K562 (cell line): ENCODE data around the gene JUN. TPM values are rescaled to one million over a fixed set of nuclear protein-coding genes. Genes with fewer than 3 reads are reported as not detected.

ENCODE experiments used
- BMI1 ChIP-seq: fragments of 150-350 bp; IDR thresholded peaks from 2 replicates; pipeline ENCODE4 v1.6.1; 2014; ENCODE audit warnings: low read length
- BRF1 ChIP-seq: IDR thresholded peaks from 3 replicates; pipeline ENCODE4 v1.6.1; 2011; ENCODE audit warnings: borderline replicate concordance, mild to moderate bottlenecking; ENCODE audit not compliant: insufficient read length; ENCODE audit errors: extremely low read depth
- CAMTA2 ChIP-seq: fragments of 250-450 bp; sonication (Bioruptor Pico); conservative IDR thresholded peaks from 2 replicates; pipeline ENCODE4 v1.5.1; 2022
- CXXC5 ChIP-seq: fragments of 250-450 bp; sonication (Bioruptor Pico); IDR thresholded peaks from 2 replicates; pipeline ENCODE4 v1.8.0; 2022; ENCODE audit warnings: inconsistent platforms, mild to moderate bottlenecking, moderate library complexity
- DDX20 ChIP-seq: fragments of 450-650 bp; IDR thresholded peaks from 2 replicates; pipeline ENCODE4 v1.6.1; 2016; ENCODE audit warnings: missing genetic modification characterization, low read depth, mild to moderate bottlenecking, missing compliant biosample characterization, moderate library complexity
- FOXA3 ChIP-seq, 2 experiments: fragments of 450-650 bp in 1 of 2; sonication (generic) in 1 of 2; formaldehyde crosslinking; IDR thresholded peaks in 1 of 2; conservative IDR thresholded peaks in 1 of 2; 2 replicates each; pipeline versions ENCODE4 v1.4.0 to v1.8.0; 2020 to 2022; ENCODE audit warnings: mild to moderate bottlenecking in 2 of 2, missing genetic modification reagents in 1 of 2
- LARP7 ChIP-seq: fragments of 450-650 bp; IDR thresholded peaks from 2 replicates; pipeline ENCODE4 v1.6.1; 2016
- NFRKB ChIP-seq: fragments of 450-650 bp; IDR thresholded peaks from 2 replicates; pipeline ENCODE4 v1.6.1; 2016; ENCODE audit warnings: low read depth
- POLR2B ChIP-seq: fragments of 450-650 bp; IDR thresholded peaks from 2 replicates; pipeline ENCODE4 v1.6.1; 2018; ENCODE audit warnings: low read depth; ENCODE audit not compliant: partially characterized antibody
- RAD51 ChIP-seq: fragments of 450-650 bp; IDR thresholded peaks from 2 replicates; pipeline ENCODE4 v1.7.1; 2016; ENCODE audit warnings: low read depth, mild to moderate bottlenecking, borderline replicate concordance
- TARDBP ChIP-seq: fragments of 450-650 bp; IDR thresholded peaks from 2 replicates; pipeline ENCODE4 v1.6.1; 2016
- ZNF316 ChIP-seq: fragments of 450-650 bp; IDR thresholded peaks from 2 replicates; pipeline ENCODE4 v1.6.1; 2016
- ZNF584 ChIP-seq: fragments of 200-800 bp; sonication (Bioruptor generic); IDR thresholded peaks from 2 replicates; pipeline ENCODE4 v1.6.1; 2016; ENCODE audit warnings: low read depth, mild to moderate bottlenecking, missing genetic modification characterization, missing compliant biosample characterization
- polyA plus RNA-seq, 8 experiments: library from polyadenylated mRNA; depleted of rRNA in 4 of 8; stranded (reverse) in 5 of 8; unstranded in 3 of 8; fragments of >200 nt; fragmentation: Nextera tagmentation in 2 of 8; fragmentation: Illumina TruSeq in 1 of 8; extraction: Ambion mirVana in 2 of 8; extraction: Trizol in 1 of 8; gene quantifications; 2 replicates each; pipeline versions ENCODE4 v1.2.1 to v1.2.3, GENCODE V29; 2011 to 2014; ENCODE audit warnings: inconsistent platforms in 1 of 8, missing spikeins in 1 of 8
- total RNA-seq, 7 experiments: library from RNA; depleted of rRNA in 6 of 7; stranded (reverse); fragments of >200 nt in 6 of 7; fragmentation: Illumina TruSeq in 2 of 7; extraction: Trizol in 2 of 7; gene quantifications; 2 replicates each; pipeline versions ENCODE4 v1.2.1 to v1.2.3, GENCODE V29; 2011 to 2021; ENCODE audit warnings: low replicate concordance in 1 of 7
- TF ChIP-seq, protein P1 (sequence below): fragments of 450-650 bp; IDR thresholded peaks from 2 replicates; pipeline ENCODE4 v1.6.1; 2017; ENCODE audit warnings: antibody characterized with exemption, mild to moderate bottlenecking
- TF ChIP-seq, protein P2 (sequence below): fragments of 450-650 bp; conservative IDR thresholded peaks from 2 replicates; pipeline ENCODE4 v1.6.1; 2016; ENCODE audit warnings: missing genetic modification characterization, low read depth, mild to moderate bottlenecking, control low read depth, missing compliant biosample characterization

JUN gene
- total and polyA plus RNA-seq, 9 of the 15 experiments (the other 6 are each of a cell fraction or from before 2014, with no cell fraction given) = 0.32 to 23.4 (median 4.0) TPM

DNA sequence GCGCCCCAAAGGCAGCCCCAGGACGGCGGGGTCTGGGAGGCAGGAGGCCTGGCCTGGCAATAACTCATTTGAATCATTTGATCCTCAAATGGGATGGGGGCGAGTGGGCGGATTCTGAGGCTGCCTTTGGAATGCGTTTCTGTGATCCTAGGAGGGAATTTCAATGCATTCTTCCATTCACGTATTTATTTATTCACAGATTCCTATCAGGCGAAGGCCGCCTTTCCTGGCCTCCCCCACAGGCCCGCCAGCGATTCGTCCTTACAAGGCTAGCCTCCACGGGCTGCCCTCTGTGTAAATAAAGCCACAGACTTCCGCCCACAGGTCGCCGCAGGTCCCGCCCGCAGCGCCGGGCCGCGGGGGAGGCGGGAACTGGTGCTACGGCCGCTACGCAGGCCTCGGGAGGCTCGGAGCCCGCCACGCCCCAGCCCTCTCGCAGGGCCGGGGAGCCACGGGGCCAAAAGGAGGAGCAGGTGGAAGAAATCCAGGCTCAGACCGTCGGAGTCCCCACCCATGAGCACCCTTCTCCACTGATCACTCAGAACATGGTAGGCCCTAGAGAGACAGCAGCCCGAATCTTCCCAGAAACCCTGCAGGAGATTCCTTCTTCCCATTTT lies 31.3 kb upstream of the JUN start (continued):
- TF ChIP-seq, protein P1, sequence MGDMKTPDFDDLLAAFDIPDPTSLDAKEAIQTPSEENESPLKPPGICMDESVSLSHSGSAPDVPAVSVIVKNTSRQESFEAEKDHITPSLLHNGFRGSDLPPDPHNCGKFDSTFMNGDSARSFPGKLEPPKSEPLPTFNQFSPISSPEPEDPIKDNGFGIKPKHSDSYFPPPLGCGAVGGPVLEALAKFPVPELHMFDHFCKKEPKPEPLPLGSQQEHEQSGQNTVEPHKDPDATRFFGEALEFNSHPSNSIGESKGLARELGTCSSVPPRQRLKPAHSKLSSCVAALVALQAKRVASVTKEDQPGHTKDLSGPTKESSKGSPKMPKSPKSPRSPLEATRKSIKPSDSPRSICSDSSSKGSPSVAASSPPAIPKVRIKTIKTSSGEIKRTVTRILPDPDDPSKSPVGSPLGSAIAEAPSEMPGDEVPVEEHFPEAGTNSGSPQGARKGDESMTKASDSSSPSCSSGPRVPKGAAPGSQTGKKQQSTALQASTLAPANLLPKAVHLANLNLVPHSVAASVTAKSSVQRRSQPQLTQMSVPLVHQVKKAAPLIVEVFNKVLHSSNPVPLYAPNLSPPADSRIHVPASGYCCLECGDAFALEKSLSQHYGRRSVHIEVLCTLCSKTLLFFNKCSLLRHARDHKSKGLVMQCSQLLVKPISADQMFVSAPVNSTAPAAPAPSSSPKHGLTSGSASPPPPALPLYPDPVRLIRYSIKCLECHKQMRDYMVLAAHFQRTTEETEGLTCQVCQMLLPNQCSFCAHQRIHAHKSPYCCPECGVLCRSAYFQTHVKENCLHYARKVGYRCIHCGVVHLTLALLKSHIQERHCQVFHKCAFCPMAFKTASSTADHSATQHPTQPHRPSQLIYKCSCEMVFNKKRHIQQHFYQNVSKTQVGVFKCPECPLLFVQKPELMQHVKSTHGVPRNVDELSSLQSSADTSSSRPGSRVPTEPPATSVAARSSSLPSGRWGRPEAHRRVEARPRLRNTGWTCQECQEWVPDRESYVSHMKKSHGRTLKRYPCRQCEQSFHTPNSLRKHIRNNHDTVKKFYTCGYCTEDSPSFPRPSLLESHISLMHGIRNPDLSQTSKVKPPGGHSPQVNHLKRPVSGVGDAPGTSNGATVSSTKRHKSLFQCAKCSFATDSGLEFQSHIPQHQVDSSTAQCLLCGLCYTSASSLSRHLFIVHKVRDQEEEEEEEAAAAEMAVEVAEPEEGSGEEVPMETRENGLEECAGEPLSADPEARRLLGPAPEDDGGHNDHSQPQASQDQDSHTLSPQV = 0 out of 2 replicates have a peak, but pooled peaks have one; percentile 53
- TF ChIP-seq, protein P2, sequence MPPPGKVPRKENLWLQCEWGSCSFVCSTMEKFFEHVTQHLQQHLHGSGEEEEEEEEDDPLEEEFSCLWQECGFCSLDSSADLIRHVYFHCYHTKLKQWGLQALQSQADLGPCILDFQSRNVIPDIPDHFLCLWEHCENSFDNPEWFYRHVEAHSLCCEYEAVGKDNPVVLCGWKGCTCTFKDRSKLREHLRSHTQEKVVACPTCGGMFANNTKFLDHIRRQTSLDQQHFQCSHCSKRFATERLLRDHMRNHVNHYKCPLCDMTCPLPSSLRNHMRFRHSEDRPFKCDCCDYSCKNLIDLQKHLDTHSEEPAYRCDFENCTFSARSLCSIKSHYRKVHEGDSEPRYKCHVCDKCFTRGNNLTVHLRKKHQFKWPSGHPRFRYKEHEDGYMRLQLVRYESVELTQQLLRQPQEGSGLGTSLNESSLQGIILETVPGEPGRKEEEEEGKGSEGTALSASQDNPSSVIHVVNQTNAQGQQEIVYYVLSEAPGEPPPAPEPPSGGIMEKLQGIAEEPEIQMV (tag) = no peak
- peak; percentile 57; the same call in 1 of the 2 replicates for TF ChIP-seq ZNF584 (CRISPR knock-in tag)
- peak; percentile 99 for TF ChIP-seq FOXA3 (CRISPR knock-in tag; conservative IDR thresholded peaks at IDR 0.05 in 1 of 2, IDR thresholded peaks at IDR 0.05 in 1 of 2)
- TF ChIP-seq BRF1 = no peak
- no peak for TF ChIP-seq CAMTA2 (CRISPR knock-in tag)
- TF ChIP-seq TARDBP = no peak
- no peak for TF ChIP-seq POLR2B
- TF ChIP-seq BMI1 = no peak
- TF ChIP-seq LARP7 = no peak
- peak; percentile 42 for TF ChIP-seq ZNF316
- TF ChIP-seq NFRKB = peak; percentile 10; the same call in 1 of the 2 replicates
- no peak for TF ChIP-seq RAD51
- TF ChIP-seq DDX20 = no peak
- peak; percentile 99 for TF ChIP-seq CXXC5
